Cortex of kidney (tissue), 1 donor: Measurements from ENCODE around the gene SAMD9.
"Not testable (repeated sequence)": the region's sequence is repeated elsewhere in the genome, so short reads cannot be mapped to it uniquely, and the experiment has no call there.

Source experiments
- DNase-seq: peaks from one replicate; lab custom pipeline; 2025; lab: John Stamatoyannopoulos, UW

The SAMD9 gene

DNA sequence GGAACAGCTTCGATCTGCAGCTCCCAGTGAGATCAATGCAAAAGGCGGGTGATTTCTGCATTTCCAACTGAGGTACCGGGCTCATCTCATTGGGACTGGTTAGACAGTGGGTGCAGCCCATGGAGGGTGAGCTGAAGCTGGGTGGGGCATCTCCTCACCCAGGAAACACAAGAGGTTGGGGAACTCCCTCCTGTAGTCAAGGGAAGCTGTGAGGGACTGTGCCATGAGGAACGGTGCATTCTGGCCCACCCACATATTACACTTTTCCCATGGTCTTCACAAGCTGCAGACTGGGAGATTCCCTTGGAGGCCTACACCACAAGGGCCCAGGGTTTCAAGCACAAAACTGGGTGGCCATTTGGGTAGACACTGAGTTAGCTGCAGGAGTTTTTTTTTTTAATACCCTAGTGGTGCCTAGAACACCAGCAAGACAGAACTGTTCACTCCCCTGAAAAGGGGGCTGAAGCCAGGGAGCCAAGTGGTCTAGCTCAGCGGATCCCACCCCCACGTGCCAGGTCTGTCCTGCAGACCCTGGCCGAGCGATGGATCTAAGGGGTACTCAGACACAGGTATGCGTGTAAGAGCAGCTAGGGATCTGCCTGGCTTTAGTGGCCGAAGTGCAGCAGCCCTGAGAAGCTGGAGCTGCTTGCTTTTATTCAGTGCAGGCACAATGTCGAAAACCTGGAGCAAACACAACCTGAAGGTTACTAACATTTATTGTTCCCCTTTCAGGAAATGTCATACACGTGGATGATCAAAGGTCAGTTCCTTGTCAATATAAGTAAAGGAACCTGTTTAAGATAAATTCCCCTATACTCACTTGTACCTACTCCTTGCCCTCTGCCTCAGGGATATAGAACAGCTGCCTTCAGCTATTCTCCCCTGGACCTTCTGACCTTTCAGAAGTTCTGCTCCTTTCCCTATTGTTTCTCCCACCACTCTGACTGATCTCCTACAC, 3.1 kb upstream of the SAMD9 start:
- no peak for DNase-seq

DNA sequence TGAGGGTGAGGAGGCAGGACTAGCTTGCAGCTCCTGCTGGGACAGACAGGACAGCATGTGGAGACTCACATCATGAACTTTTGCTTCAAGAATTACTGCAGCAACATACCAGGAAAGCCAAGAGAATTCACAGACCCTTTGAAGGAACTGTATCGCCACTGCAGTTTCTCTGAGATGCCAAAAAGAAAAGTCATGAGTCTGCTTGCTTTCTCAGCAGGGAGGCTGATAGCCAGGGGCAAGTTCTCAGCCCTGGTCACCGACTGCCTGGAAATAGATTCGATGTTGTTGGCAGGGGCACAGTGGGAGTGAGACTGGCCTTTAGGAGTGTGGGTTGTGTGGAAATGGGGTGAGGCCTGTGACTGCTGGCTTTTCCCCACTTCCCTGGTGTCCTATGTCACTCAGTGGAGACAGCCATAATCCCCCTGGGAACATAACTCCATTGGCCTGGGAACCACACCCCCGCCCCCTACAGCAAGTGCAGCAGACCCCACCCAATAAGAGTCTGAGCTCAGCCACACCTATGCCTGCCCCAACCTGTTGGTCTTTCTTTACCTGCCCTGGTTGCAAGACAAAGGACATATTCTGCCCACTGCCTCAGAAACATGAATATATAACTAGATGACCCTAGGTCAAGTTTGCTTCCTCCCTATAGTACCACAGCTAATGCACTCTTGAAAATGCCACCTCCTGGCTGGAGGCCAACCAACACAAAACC, 1.6 kb upstream of the SAMD9 start:
- DNase-seq, result no peak

DNA sequence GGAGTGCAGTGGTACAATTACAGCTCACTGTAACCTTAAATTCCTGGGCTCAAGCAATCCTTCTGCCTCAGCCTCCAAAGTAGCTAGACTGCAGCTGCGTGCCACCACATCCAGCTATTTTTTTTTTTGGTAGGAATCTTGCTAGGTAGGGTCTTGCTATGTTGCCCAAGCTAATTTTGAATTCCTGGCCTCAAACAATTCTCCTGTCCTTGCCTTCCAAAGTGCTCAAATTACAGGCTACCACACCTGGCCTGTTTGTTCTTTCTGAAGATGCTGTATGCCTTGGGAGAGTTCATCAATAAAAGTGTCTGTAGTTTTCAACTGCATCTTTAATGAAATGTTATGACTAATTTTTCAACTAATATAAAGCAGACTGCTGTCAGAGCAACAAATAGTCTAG, 452 bp downstream of the SAMD9 start:
- no peak for DNase-seq

DNA sequence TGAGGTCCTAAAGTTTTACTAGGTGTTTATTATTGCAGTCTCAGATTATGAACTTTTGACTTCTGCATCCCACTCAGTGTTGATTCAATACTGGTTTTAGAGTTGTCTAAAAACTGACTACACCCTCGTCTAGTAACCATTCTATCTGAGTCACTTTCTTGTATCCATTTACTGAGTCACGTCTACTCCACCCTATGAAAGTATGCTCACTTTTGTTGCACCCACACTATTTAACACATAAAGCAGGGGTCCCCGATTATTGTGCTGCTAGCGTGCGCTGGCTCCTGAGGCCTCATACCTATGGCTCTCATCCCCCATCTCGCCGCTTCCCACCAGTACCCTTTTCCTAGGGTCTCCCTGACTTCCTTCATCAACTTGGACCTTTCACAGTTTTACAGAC, 2.0 kb downstream of the SAMD9 start:
- no peak for DNase-seq

DNA sequence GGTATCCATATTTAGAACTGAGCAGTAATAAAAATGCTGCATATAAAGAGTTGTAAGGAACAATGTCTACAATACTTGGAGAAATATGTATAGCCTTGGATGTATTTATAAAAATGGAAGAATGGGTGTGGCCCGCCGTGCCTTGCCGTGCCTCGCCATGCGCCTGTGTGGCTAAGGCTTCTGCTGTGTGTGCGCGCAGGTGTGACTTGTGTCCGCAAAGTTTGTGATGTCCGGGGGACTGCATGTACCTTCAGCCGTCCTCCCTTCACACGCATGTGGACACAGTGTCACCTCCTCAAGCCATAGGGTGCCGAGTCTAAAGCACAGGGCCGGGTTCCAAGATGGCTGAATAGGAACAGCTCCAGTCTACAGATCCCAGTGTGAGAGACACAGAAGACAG, 9.8 kb downstream of the SAMD9 start:
- no peak for DNase-seq

DNA sequence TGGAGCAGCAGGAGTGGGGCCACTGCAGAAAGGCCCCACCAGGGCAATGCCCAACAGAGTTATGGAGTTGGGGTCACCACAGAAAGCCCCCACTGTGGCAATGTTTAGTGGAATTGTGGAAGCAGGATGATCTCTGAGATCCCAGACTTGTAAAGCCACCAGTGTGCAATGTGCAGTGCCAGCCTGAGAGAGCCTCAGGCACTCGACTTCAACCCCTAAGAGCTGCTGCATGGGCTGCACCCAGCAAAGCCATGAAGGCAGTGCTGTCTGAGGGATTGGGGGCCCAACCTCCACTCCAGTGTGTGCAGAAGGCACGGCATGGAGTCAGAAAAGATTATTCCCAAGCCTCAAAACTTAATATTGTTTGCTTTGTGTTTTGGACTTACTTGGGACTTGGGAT, 20.4 kb downstream of the SAMD9 start:
- no peak for DNase-seq

DNA sequence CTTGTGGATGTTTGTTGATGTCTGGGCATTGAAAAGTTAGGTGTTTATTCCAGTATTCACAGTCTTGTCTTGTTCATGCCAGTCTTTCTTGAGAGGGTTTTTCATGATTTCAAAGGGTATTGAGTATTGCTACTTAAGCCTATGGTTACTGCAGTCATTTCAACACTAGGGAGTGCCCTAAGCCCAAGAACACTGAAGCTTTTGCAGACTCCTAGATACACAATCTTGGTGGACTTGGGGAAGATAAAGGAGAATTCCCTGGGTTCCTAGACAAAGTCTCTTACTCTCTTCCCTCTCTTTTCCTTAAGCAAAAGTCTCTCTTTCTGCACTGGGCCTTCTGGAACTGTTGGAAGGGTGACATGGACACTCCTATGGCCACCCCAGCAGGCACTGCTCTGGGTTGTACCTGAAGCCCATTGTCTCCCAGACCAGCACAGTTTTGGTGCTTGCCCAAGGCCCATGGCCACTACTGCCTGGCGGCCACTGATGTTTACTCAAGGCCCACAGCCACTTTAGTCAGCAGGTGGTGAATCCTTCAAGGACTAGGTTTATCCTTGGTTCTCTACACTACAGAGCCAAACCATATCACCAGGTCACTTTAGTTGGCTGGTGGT, 24.9 kb downstream of the SAMD9 start:
- no peak for DNase-seq

DNA sequence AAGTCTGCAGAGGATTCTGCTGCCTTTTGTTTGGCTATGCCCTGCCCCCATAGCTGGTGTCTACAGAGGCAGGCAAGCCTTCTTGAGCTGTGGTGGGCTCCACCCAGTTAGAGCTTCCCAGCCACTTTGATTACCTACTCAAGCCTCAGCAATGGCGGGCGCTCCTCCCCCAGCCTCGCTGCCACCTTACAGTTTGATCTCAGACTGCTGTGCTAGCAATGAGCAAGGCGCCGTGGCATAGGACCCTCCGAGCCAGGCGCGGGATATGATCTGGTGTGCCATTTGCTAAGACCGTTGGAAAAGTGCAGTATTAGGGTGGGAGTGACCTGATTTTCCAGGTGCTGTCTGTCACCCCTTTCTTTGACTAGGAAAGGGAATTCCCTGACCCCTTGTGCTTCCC, 44.4 kb downstream of the SAMD9 start:
- DNase-seq, result not testable (repeated sequence)

DNA sequence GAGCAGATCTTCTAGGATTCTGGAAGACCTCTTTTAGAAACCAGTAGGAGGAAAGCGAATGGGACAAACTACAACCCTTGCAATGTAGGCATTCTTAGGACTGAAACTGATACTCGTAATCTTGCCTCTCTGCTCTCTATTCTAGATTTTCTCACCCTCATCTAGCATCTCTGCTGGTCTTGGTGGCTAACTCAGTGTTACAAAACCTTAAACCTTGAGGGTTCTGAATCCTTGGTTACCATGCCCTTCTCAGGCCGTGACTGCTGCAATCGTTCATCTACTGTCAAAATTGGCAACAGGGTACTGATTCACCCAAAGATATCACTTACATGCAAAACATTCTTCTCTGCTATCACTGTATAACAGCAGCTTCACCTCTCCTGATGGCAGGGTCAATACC, 55.2 kb downstream of the SAMD9 start:
- DNase-seq, result no peak

DNA sequence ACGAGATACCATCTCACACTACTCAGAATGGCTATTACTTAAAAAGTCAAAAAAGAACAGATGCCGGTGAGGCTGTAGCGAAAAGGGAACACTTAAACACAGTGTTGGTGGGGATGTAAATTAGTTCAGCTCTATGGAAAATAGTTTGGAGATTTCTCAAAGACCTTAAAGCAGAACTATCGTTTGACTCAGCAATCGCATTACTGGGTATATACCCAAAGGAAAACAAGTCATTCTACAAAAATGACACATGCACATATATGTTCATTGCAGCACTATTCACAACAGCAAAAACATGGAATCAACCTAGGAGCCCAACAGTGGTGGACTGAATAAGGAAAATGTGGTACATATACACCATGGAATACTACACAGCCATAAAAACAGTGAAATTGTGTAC, 56.9 kb downstream of the SAMD9 start:
- no peak for DNase-seq

DNA sequence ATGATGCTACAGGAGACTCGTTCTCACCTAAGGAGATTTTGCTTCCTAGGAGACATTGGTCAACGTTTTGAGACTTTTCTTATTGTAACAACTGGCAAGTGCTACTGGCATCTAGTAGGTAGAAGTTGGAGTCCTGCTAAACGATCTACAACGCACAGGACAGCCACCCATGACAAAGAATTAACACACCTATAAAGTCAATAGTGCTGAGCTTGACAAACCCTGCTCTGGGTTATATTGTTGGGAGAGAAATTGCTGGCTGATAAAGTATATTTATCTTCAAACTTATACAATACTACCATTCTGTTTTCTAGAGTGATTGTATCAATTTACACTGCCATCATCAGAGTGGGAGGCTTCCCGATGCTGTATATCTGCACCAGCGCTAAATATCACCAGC, 57.8 kb downstream of the SAMD9 start:
- DNase-seq, result no peak

DNA sequence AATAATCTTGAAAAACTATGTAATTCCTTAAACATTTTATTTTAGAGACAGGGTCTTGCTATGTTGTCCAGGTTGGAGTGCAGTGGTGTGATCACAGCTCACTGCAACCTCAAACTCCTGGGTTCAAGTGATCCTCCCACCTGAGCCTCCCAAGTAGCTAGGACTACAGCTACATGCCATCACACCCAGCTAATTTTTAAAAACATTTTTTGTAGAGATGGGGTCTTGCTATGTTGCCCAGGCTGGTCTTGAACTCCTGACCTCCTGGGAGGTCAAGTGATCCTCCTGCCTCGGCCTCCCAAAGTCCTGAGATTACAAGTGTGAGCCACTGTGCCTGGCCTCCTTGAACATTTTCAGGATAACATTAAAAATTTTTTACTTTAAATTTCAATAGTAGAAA, 61.2 kb downstream of the SAMD9 start:
- not testable (repeated sequence) for DNase-seq

DNA sequence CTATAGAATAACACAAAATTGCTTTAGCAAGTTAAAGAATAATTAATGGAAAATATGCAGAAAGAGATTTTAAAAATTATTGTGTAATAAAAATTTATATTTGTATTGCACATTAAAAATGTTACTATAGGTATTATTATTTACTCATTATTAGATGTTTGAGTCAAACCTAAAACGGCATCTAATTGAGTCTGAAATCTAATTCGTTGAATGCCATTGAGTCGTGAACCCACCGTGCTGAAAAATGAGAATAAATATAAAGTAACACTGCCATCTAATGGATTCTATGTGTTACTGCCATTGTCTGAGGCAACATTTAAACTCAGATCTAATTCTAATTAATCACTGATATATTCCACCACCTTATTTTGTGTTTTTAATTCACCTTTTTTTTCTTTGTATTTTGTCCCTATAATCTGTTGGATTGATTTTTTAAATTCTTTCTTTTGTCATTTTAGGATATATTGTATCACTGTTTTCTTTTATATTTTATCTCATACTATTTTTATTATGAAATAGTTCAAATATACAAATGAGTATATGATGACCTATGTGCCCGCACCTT, 62.2 kb downstream of the SAMD9 start:
- DNase-seq, result no peak

DNA sequence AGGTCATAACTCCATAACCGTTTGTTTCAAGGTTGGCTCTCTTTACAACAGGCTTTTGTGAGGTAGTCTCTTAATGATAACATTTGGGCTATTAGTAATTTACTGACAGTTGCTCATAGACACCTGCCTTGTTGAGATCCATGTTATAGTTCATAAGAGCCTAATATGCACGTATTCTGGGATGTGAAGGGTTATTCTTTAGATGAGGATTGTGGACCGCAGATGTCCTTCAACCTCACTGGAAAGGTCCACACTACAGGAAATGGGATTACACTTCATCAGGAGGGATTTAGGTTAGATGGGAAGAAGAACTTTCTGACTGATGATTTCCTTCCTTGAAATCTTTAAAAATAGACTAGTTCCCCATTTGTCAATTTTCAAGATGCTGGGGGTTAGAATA, 62.8 kb downstream of the SAMD9 start:
- no peak for DNase-seq

DNA sequence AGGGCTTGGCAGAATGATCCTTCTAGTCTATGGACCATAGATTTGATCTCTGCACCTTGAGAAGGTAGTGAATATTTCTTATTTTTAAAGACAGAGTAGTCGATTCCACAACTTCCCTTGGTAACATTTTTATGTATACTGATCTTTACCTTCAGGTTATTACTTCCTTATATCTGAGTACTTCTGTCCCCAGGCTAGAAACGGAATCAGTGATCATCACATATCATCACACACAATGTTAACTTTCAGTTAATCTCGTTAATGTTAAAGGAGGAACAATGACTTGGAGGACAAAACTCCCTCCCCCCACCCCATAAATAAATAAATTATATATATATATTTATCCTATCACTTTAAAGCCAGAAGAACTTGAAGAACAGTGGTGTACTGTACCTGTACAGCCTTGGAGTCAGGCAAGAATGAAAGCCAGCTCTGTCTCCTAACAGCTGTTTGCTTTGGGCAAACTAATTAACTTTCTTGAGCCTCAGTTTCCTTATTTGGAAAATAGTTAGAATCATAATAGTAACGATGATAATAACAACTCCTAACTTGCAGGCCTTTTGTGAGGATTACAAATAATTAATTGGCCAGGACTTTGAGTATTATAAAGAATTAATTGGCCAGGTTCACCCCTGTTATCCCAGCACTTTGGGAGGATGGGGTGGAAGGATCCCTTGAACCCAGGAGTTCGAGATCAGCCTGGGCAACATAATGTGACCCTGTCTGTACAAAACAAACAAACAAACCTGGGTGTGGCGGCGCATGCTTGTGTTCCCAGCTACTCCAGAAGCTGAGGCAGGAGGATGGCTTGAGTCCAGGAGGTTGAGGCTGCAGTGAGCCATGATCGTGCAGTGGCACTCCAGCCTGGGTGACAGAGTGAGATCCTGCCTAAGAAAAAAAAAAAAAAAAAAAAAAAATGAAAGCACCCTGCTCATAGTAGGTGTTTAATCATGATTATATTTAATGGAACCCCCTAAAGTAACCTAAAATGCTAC, 63.5 kb downstream of the SAMD9 start:
- DNase-seq, result no peak

DNA sequence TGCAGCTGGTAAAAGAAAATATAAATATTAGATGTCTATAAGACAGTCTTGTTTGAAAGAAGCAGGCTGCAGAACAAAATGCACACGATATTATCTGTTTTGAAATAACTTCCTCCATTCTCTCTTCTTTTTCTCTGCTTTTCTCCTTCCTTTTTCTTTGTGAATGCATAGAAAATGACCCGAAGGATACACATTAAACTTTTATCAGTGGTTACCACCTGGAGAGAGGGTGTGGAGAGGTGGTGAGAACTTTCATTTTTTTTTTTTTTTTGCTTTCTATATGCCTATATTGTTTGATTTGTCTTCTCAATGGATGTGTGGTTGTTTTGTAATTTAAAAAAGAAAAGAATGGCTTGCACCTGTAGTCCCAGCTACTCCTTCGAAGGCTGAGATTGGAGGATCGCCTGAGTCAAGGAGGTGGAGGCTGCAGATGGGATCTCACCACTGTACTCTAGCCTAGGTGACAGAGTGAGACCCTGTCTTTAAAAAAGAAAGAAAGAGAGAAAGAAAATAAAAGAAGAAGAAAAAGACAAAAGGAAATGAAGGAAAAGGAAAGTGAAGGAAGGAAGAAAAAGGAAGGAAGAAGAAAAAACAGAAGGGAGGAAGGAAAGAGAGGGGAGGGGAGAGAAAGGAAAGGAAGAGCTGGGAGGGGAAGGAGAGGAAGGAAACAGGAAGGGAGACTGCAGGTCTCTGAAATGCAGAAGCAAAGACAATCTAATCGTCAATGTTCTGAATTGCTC, 64.4 kb downstream of the SAMD9 start:
- DNase-seq, result no peak

DNA sequence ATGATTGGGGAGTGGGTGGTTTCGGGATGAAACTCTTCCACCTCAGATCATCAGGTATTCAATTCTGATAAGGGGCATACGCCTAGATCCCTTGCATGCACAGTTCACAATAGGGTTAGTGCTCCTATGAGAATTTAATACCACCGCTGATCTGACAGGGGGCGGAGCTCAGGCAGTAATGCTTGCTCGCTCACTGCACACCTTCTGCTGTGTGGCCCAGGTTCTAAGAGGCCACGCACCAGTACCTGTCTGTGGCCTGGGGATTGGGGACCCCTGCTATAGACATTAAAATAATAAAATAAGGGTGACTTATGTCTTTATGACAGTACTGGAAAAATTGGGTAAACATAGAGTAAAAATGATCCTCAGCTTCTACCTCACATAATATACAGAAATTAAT, 66.1 kb downstream of the SAMD9 start:
- DNase-seq, result no peak
